LNCAP (cell line): ENCODE measurements around the gene LEF1.
A peak's percentile ranks its signal among the peaks of the same experiment; 100 is the strongest.

Experiments used
- CTCF ChIP-seq: fragments of 450-650 bp; IDR thresholded peaks from 2 replicates; pipeline ENCODE4 v1.5.1; 2017; ENCODE audit warnings: mild to moderate bottlenecking

Gene LEF1

DNA sequence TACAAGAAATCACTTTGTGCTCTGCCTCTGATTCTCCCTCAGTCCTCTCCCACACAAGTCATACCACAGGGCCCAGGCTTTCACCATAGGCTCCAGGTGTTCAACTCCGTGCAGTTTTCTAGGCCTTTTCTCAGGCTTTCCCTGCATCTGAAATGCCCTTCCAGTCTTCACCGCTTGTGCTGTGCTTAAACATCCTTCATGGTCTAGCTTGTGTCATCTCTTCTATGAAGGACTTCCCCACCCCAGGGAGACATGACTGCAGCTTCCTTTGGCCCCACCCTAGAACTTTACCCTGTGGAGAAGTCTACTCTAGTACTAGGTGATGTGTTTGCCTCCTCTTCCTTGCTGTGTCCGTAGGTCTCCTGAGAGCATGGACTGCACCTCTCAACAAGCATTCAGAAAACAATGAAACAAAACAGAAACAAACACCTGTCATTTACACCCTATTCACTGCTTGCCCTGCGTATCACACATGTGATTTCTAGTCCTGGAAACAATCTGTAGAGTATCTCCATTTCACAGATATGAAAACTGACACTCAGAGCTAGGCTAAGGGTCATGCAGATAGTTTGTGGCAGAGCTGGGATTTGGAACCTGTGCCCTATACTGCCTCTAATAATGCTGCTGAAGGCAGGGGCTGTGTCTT lies 22.7 kb upstream of the LEF1 start:
- no peak for TF ChIP-seq CTCF

- TF ChIP-seq CTCF: no peak
Observed at GRCh38 chr4:108188770-108189169, 20.0 kb upstream of the LEF1 start.

GRCh38 chr4:108185252-108185651 lies 16.5 kb upstream of the LEF1 start:
- no peak for TF ChIP-seq CTCF

DNA sequence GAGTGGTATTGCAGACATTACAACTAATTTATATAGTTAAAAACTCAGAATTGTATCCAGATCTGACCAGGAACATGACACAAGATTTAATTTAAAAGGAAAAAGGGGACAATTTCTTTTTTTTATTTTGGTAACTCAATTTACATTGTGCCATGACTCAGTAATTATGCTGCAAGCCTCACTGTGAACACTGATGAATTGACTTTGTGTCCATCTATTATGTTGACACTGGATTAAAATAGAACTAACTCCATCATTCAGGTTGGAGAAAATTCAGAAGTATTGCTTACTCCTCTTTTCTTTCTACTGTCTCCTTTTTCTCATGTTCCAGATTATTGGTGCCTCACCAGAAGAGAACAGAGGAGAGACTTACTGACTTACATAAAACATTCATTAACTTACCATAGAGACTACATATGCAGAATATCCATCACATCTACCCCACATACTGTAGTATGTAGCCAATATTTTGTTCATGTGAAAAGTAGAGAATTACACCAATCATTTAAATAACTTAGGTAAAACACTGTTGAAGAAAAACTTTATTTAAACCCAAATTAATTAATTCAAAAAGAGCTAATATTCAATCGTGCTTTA lies 15.8 kb upstream of the LEF1 start:
- TF ChIP-seq CTCF: no peak

DNA sequence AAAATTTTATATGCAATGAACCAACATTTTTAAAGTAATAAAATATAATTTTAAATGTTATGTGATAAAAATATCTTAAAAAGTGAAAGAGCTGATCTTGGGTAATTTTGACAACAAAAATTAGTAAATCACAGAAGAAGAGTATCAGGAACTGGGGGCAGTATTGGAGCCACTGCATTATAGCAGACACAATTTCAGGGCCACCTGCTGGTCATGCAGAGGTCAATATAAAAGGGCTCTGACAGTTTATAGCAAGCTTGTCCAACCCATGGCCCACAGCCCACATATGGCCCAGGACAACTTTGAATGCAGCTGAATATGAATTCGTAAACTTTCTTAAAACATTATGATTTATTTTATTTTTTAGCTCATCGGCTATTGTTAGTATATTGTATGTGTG lies 13.0 kb upstream of the LEF1 start:
- peak; percentile 36; the same call in 1 of the 2 replicates for TF ChIP-seq CTCF

GRCh38 chr4:108180513-108180912 lies 11.8 kb upstream of the LEF1 start:
- TF ChIP-seq CTCF: no peak

GRCh38 chr4:108175966-108176365 lies 7.2 kb upstream of the LEF1 start:
- no peak for TF ChIP-seq CTCF
